Activated T-cell treated with anti-CD3 and anti-CD28 coated beads for 4 hours (primary cell): ENCODE data around the gene ITIH1.

Experiments
- DNase-seq: peaks from one replicate; pipeline ENCODE4 v3.0.0-alpha.2; 2020

The ITIH1 gene

DNA sequence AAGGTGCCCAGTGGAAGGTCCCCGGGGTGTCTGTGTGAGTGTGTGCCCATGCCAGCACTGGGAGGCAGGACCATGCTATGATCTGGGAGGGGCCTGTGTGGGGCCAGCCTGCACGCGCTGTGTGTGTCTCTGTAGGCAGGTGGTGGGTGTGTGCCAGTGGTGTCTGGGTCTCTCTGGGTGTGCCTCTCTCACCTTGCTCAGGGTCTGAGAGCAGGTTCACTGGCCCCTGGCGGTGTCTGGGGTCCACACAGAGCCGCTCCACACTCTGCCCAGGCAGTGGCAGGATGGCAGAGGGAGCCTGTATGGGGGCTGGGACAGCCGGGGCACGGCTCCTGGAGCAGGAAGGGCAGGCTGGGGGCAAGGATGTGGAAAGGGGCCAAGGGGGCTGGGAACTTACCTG lies 40.5 kb downstream of the ITIH1 start:
- DNase-seq = no peak

DNA sequence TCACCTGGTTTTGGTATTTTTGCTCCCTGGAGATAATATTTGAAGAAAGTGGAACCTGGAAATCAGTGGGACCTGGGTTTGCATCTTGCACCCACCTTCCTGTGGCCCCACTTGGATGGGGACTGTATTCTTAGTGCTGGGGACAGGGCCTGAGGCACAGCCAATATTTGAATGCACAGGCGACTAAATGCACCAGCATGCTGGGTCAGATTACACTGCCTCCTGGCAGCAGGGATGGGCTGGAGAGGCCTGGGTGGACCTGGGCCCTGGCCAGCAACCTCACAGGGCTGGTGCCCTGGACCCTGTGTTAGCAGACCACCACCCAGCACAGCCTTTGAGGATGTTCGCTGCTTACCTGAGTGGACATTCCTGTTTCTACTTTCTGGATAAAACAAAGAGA lies 42.5 kb downstream of the ITIH1 start:
- no peak for DNase-seq

- DNase-seq = no peak
These were observed 43.3 kb downstream of the ITIH1 start for GRCh38 chr3:52820736-52821135.

GRCh38 chr3:52822363-52822762 lies 45.0 kb downstream of the ITIH1 start:
- no peak for DNase-seq

- DNase-seq = no peak
These were observed 46.6 kb downstream of the ITIH1 start for GRCh38 chr3:52824037-52824436.

- no peak for DNase-seq
These were observed 50.0 kb downstream of the ITIH1 start for GRCh38 chr3:52827441-52827840.

DNA sequence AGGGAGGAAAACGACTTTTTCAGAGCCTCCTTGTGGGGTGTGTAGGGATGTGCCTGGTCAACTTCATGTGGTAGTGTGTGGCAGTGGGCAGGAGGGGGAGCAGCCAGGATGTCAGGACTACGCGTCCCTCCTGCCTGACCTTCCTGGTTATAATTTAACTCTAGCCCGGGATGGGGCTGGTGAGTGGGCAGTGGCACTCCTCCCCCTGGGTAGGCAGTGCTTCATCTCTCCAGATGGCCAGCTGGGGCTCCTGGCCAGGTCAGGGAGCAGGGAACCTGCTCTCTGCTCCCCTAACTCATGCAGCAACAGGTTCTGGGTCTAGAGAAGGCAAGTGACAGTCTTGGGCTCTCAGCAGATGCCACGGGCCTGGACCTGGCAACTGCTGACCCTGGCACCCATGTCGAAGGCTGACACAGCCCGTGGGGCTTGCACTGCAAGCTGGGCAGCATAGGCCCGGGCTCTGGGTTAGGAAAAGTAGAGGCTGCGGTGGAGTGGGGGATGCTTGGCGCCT lies 50.5 kb downstream of the ITIH1 start:
- DNase-seq = no peak

GRCh38 chr3:52829482-52829881 lies 52.1 kb downstream of the ITIH1 start:
- DNase-seq = no peak

- no peak for DNase-seq
These were observed 52.6 kb downstream of the ITIH1 start for GRCh38 chr3:52829906-52830463.

GRCh38 chr3:52830535-52831258 lies 53.3 kb downstream of the ITIH1 start, which contains the start of gene ITIH4:
TSS of gene ITIH4 (minus strand) at chr3:52830672. CDS start at chr3:52830642, 30 bp downstream.
- no peak for DNase-seq

GRCh38 chr3:52831500-52832301 lies 54.3 kb downstream of the ITIH1 start:
- DNase-seq = no peak

DNA sequence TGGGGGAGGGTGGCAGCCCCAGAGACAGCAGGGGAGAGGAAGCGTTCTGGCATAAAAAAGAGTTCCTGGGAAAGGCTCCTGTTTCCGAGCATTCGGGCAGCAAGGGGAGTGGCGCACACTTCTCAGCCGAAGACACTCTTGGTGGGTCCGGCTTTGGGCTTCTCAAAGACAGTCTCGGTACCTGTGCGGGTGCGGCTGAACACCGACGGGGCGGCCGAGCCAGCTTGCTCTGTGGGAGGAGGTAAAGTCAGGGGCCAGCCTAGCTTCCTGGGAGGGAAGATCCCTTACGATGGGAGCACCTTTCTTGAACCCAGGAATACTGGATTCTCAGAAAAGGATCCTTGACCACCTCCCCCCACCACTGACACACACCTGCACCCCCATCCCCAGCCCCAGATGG lies 55.8 kb downstream of the ITIH1 start:
- DNase-seq = no peak

DNA sequence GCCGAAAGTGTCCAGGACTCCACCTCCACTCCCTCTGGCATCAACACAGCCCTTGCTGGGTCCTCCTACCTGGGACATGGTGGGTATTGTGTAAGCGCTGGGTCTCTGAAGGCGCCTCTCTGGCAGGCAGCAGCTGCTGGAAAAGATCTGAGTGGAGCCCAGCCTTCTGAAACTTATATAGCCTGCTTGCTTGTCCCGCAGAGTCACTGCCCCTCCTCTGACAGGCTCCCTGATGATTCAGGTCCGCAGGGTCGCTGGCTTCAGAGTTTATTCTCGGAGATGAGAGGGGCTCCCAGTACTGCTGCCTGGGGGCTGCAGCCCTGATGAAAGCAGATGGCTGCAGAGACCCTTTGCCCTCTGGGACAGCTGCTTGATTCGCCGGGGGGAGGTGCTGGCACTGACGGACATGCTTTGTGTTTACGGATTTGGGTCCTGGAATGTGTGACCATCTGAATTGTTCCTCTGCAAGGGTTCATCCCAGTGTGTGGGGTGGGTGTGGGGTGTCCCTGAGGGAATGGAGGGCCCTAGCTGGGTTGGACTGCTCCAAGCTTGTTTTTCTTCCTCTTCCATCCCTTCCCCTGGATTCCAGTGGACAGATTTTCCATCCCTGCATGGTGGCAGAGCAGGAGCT lies 57.6 kb downstream of the ITIH1 start, which contains the start of gene MUSTN1:
Gene MUSTN1, minus strand, starts transcription at position 149 of the 631 bp plus-strand sequence. Its CDS starts 71 bp downstream, at position 78.
- no peak for DNase-seq

DNA sequence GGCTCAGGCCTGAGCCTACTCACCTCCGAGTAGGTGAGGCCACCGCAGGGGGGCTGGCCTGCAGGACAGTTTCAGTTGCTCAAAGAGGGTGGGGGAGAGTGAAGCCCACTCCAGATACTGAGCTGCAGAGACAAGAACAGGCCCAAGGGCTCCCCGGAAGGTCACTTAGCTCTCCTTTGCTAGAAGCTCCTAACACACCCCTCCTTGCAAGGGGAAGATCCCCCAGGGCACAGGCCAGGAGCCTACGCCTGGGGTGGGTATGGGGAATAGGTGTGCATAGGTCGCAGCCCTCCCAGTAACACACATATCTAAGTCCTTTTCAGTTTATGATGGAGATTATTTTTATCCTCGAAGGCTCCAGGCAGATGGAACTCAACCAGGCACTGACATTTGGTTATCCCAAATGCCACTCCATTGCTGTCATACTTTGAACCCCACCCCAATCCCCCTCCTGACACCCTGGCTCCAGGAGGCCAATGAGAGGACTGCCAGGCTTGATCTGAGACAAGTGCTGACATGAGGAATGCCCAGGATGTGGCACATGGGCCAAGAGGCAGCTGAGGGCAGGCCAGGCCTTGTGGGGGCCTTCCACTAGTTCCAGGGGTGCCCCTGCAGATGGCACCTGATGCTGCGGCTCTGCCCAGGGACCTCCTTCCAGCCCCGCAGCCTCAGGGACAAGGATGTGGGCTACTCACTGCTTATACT lies 58.5 kb downstream of the ITIH1 start:
- no peak for DNase-seq

DNA sequence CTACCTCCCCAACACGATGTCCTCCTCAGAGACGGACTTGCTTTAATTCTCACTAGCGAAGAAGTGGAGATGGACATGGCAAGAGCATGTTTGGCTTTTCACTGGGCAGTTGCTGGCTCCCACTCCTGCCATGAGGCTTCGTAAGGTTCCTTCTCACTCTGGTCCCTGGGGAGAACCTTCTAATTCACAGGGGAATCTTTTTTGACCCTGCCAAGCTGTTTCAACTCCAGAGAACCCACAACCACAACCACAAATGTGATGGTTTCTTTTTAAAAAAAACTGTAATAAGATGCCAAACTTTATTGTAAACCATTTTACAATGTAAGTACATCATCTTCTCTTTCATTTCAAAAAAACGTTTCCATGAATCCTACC lies 59.1 kb downstream of the ITIH1 start:
- no peak for DNase-seq

DNA sequence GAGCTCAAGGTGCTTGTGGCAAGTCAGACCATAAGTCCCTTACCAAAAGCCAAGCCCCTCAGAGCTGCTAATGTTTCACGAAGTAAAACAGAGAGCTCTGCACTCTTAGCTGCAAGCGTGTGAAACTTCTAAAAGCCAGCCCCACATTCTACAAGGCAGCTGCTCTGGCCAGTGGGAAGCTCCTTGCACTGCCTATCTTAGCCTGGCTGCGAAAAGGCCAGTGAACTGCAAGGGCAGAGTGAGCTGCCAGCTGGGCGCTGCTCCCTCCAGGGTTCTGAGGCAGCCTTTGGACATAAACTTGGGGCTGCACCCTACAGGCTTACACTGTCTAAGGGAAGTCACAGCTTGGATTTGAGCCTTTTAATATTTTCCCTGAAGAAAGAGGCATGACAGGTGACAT lies 59.6 kb downstream of the ITIH1 start:
- no peak for DNase-seq

DNA sequence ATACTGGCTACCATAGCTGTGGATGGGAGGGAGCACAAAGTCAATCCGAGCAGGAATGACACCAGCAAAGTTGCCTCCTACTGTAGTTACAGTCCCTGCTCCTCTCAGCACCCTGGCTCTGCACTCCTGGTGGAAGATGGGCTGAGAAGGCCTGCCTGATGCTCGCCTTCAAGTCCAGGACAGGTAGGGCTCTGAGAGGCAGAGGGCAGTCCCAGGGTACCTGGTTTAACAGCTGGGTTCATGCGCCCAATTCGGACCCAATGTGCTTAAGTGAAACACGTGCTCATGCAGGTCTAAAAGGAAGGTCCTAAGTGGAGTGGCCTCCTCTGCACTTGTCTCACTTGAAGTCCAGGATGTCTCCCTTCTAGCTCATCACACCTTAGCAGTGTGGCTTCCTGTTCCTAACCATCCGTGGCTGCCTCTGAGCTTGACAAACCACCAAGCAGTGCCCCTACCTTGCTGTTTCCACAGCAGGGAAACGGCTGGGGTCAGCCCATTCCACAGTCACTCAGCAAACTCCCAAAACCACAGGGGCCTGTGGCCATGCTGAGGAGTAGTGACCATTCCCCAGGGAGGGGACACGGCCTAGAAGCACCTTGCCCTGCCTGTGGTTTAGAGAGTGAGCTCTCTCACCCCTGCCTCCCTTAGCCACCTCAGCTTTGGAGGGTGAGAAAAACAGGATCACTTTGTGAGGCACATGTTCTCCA lies 61.3 kb downstream of the ITIH1 start:
- no peak for DNase-seq

DNA sequence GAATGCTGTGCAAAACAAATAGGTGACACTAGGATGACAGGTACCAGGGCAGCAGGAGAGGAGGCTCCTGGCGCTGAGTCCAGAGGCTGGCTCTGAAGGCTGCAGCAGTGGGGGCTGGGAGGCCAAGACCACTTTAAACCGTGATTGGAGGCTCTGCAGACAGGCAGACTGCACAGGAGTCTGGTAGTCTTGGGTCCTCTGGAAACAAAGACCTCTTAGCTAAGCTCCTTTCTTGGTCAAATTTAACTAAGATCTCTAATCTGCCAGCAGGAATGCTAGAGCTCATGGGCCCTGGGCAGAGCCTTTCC lies 61.8 kb downstream of the ITIH1 start:
- DNase-seq = no peak

DNA sequence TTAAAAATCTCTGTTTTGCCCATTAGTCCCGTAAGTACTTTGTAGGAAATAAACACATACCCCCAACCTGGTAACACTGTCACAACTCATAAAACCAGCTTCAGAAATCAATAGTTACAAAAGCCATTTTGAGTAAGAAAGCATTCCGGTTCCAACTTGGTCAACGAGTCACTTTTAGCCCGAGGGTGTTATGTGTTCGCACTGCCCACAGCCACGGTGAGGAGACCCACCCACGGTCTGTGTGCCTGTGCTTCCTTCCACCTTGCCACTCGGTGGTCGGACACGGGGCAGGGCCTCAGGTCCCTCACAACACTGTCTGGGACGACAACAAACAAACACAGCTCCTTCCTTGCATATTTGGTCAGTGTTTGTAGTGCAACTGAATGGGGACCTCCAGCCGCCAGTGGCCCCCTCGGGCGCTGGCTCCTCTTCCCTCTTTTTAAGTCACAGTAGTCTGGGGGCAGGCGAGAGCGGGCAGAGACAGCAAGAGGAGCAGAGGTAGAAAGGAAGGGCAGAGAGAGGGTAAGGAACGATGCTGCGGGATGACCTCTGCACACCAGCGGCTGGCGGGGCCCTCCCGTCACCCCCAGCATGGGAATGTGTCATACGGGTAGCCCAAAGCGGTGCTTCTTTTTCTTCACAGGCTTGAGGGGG lies 62.6 kb downstream of the ITIH1 start:
- no peak for DNase-seq

DNA sequence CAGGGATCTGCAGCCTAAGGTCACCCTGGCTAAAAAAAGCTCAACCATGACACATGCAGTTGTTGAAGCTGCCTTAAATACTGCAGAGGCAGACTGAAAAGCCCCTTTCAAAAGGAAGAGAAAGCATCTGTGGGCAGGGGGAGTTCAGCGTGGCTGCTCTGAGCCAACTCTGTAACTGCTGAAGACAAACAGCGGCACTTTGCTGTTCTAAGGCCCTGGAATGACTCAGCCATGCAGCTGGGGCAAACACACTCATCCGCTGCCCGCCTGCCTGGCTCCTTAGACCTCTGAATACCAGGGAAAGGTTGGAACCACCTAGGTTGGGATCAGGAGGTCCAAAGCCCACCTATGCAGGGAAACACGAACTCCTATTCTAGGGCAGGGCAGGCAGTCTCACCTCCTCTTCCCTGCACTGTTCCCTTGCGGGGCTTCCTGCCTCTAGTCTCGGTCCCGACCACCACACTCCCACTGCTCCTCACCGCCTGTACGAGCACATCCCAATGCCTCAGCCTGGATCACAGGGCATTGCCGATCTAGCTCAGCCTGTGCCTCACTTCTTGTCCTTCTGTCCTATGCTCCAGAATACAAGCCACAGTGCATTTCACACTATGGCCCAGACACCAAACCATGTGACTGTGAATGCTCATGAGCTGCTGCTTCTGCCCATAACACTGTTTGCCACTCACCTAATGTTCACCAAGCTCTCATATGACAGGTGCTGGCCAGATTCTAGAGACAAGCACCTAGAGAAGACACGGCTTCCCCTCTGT lies 64.0 kb downstream of the ITIH1 start:
- no peak for DNase-seq
